Kasumi-1 (cell line): ENCODE data around the gene RNF148.
"Not testable (repeated sequence)": the region's sequence is repeated elsewhere in the genome, so short reads cannot be mapped to it uniquely, and the experiment has no call there.

ENCODE experiments used
- DNase-seq, 2 experiments: peaks; one replicate each; lab custom pipeline; 2025; lab: John Stamatoyannopoulos, UW

RNF148 gene

GRCh38 chr7:122691569-122692235 lies 11.0 kb downstream of the RNF148 start:
- DNase-seq = no peak

GRCh38 chr7:122689346-122690109 lies 13.2 kb downstream of the RNF148 start:
- DNase-seq = no peak

GRCh38 chr7:122688400-122688998 lies 14.2 kb downstream of the RNF148 start:
- no peak for DNase-seq

GRCh38 chr7:122686360-122686878 lies 16.3 kb downstream of the RNF148 start:
- DNase-seq = no peak

GRCh38 chr7:122684504-122684903 lies 18.2 kb downstream of the RNF148 start:
- DNase-seq = no peak

GRCh38 chr7:122682815-122683550 lies 19.7 kb downstream of the RNF148 start:
- no peak for DNase-seq

- not testable (repeated sequence) for DNase-seq
Observed at GRCh38 chr7:122681186-122681585, 21.5 kb downstream of the RNF148 start.

GRCh38 chr7:122679813-122680212 lies 22.9 kb downstream of the RNF148 start:
- no peak for DNase-seq

GRCh38 chr7:122679269-122679709 lies 23.4 kb downstream of the RNF148 start:
- DNase-seq = not testable (repeated sequence)

- DNase-seq = no peak
Observed at GRCh38 chr7:122677149-122677548, 25.6 kb downstream of the RNF148 start.

- DNase-seq = no peak
Observed at GRCh38 chr7:122676466-122676865, 26.3 kb downstream of the RNF148 start.

GRCh38 chr7:122675621-122676020 lies 27.1 kb downstream of the RNF148 start:
- no peak for DNase-seq

GRCh38 chr7:122675011-122675410 lies 27.7 kb downstream of the RNF148 start:
- DNase-seq = no peak

- DNase-seq = no peak
Observed at GRCh38 chr7:122674502-122674901, 28.2 kb downstream of the RNF148 start.

GRCh38 chr7:122673951-122674350 lies 28.8 kb downstream of the RNF148 start:
- DNase-seq = no peak

GRCh38 chr7:122672536-122672935 lies 30.2 kb downstream of the RNF148 start:
- no peak for DNase-seq

GRCh38 chr7:122663733-122664132 lies 39.0 kb downstream of the RNF148 start:
- DNase-seq = no peak

- no peak for DNase-seq
Observed at GRCh38 chr7:122658856-122659255, 43.9 kb downstream of the RNF148 start.

GRCh38 chr7:122653685-122654084 lies 49.0 kb downstream of the RNF148 start:
- DNase-seq = no peak

- DNase-seq = no peak
Observed at GRCh38 chr7:122652876-122653275, 49.8 kb downstream of the RNF148 start.
